GM23338 (cell line): ENCODE measurements around the gene ZBTB25. TPM values are rescaled to one million over a fixed set of nuclear protein-coding genes. Genes with fewer than 3 reads are reported as not detected.

Experiments used
- ATAC-seq: fragments of 200-7000 bp; cut with Tn5 transposase; 3 replicates; pipeline ENCODE4 v1.9.1; 2020
- DNase-seq: peaks from one replicate; pipeline ENCODE4 v3.0.0-alpha.2; 2015; ENCODE audit warnings: low spot score
- H2AFZ ChIP-seq: fragments of 200-600 bp; sonication (generic); 2 replicates; pipeline ENCODE4 v1.8.0; 2016; ENCODE audit warnings: antibody characterized with exemption, mild to moderate bottlenecking, moderate library complexity
- H3F3A ChIP-seq: fragments of 200-600 bp; sonication (generic); replicated peaks from 2 replicates; pipeline ENCODE4 v1.8.0; 2017; ENCODE audit warnings: antibody characterized with exemption, mixed run types, low read depth
- H3K27ac ChIP-seq: fragments of 200-600 bp; sonication (generic); 2 replicates; pipeline ENCODE4 v1.6.1; 2016; ENCODE audit warnings: low read depth
- H3K27me3 ChIP-seq: fragments of 200-600 bp; sonication (generic); 2 replicates; pipeline ENCODE4 v1.8.0; 2016; ENCODE audit warnings: mild to moderate bottlenecking, mixed run types, moderate library complexity; ENCODE audit not compliant: insufficient read depth
- H3K36me3 ChIP-seq: fragments of 200-600 bp; sonication (generic); 2 replicates; pipeline ENCODE4 v1.8.0; 2016; ENCODE audit warnings: mild to moderate bottlenecking; ENCODE audit not compliant: insufficient read depth
- H3K4me1 ChIP-seq: fragments of 200-600 bp; sonication (generic); 2 replicates; pipeline ENCODE4 v1.8.0; 2016; ENCODE audit warnings: mild to moderate bottlenecking, moderate library complexity; ENCODE audit not compliant: insufficient read depth
- H3K4me2 ChIP-seq: fragments of 200-600 bp; sonication (generic); 2 replicates; pipeline ENCODE4 v1.7.1; 2017; ENCODE audit warnings: mixed run types
- H3K4me3 ChIP-seq: fragments of 200-600 bp; sonication (generic); 2 replicates; pipeline ENCODE4 v1.6.1; 2016; ENCODE audit warnings: mixed run types
- H3K79me2 ChIP-seq: fragments of 200-600 bp; sonication (generic); replicated peaks from 2 replicates; pipeline ENCODE4 v1.8.0; 2017; ENCODE audit warnings: mild to moderate bottlenecking; ENCODE audit not compliant: insufficient read depth
- H3K9me2 ChIP-seq: fragments of 200-600 bp; sonication (generic); 2 replicates; pipeline ENCODE4 v1.8.0; 2017; ENCODE audit not compliant: insufficient read depth
- H4K20me1 ChIP-seq: fragments of 200-600 bp; sonication (generic); replicated peaks from 2 replicates; pipeline ENCODE4 v1.8.0; 2017; ENCODE audit warnings: mild to moderate bottlenecking; ENCODE audit not compliant: insufficient read depth
- H3K27ac Mint-ChIP-seq: 2 replicates; pipeline ENCODE4 v1.8.0; 2020; ENCODE audit warnings: inconsistent platforms, mild to moderate bottlenecking, moderate library complexity, mixed read lengths
- H3K27me3 Mint-ChIP-seq: 3 replicates; pipeline ENCODE4 v1.8.0; 2022; ENCODE audit warnings: low read depth, mild to moderate bottlenecking, moderate library complexity, mixed read lengths, inconsistent platforms; ENCODE audit not compliant: insufficient read depth, poor library complexity
- H3K36me3 Mint-ChIP-seq: 3 replicates; pipeline ENCODE4 v1.8.0; 2021; ENCODE audit warnings: low read depth, mild to moderate bottlenecking, inconsistent platforms, moderate library complexity, mixed read lengths
- H3K4me1 Mint-ChIP-seq: 3 replicates; pipeline ENCODE4 v1.8.0; 2020; ENCODE audit warnings: mild to moderate bottlenecking, inconsistent platforms, mixed read lengths
- H3K4me3 Mint-ChIP-seq: 3 replicates; pipeline ENCODE4 v1.8.0; 2021; ENCODE audit warnings: moderate library complexity, mild to moderate bottlenecking, inconsistent platforms, mixed read lengths
- H3K9me3 Mint-ChIP-seq: 3 replicates; pipeline ENCODE4 v1.8.0; 2020; ENCODE audit warnings: moderate library complexity, mild to moderate bottlenecking, inconsistent platforms, mixed read lengths
- CREB1 ChIP-seq: fragments of 250-450 bp; sonication (Bioruptor Pico); IDR thresholded peaks from 2 replicates; pipeline ENCODE4 v1.5.0; 2020; ENCODE audit warnings: low read depth, mild to moderate bottlenecking, moderate library complexity
- EZH2 ChIP-seq: fragments of 200-600 bp; sonication (generic); IDR thresholded peaks from one replicate; pipeline ENCODE4 v1.8.0; 2017; ENCODE audit warnings: antibody characterized with exemption, mild to moderate bottlenecking, low read depth; ENCODE audit not compliant: unreplicated experiment
- EZH2phosphoT487 ChIP-seq: fragments of 200-600 bp; sonication (generic); IDR thresholded peaks from one replicate; pipeline ENCODE4 v1.8.1; 2018; ENCODE audit warnings: antibody characterized with exemption; ENCODE audit not compliant: unreplicated experiment
- JUNB ChIP-seq: IDR thresholded peaks from one replicate; pipeline ENCODE4 v1.6.1; 2016; ENCODE audit warnings: antibody characterized with exemption; ENCODE audit not compliant: unreplicated experiment
- NANOG ChIP-seq: IDR thresholded peaks from 2 replicates; pipeline ENCODE4 v1.6.1; 2016; ENCODE audit warnings: antibody characterized with exemption, borderline replicate concordance
- POLR2AphosphoS5 ChIP-seq: IDR thresholded peaks from 2 replicates; pipeline ENCODE4 v1.6.1; 2016; ENCODE audit warnings: antibody characterized with exemption, low read depth
- STAT1 ChIP-seq: IDR thresholded peaks from one replicate; pipeline ENCODE4 v1.6.1; 2016; ENCODE audit warnings: antibody characterized with exemption; ENCODE audit not compliant: unreplicated experiment
- ZNF114 ChIP-seq: fragments of 250-450 bp; sonication (Bioruptor Pico); IDR thresholded peaks from 2 replicates; pipeline ENCODE4 v1.5.0; 2020; ENCODE audit warnings: mild to moderate bottlenecking, moderate library complexity
- ZNF331 ChIP-seq: fragments of 250-450 bp; sonication (Bioruptor Pico); IDR thresholded peaks from 2 replicates; pipeline ENCODE4 v1.5.0; 2020; ENCODE audit warnings: low read depth, mild to moderate bottlenecking, moderate library complexity
- polyA plus RNA-seq: library from polyadenylated mRNA; unstranded; fragments of >200 nt; fragmentation: Nextera tagmentation; extraction: Ambion mirVana; gene quantifications from 2 replicates; pipeline ENCODE4 v1.2.1, GENCODE V29; 2016
- total RNA-seq: library from RNA; depleted of rRNA; stranded (reverse); fragments of >200 nt; shearing (Covaris generic); gene quantifications from 2 replicates; pipeline ENCODE4 v1.2.3, GENCODE V29; 2014
- TF ChIP-seq, protein P1 (sequence below), 2 experiments: fragments of 200-600 bp in 1 of 2; sonication (generic) in 1 of 2; conservative IDR thresholded peaks; 2 replicates each; pipeline versions ENCODE4 v1.5.1 to v1.6.1; 2016 to 2017; ENCODE audit warnings: antibody characterized with exemption in 2 of 2, low read depth in 2 of 2, mild to moderate bottlenecking in 2 of 2, moderate library complexity in 1 of 2
- TF ChIP-seq, protein P2 (sequence below): IDR thresholded peaks from one replicate; pipeline ENCODE4 v1.6.1; 2018; ENCODE audit warnings: antibody characterized with exemption; ENCODE audit not compliant: unreplicated experiment
- TF ChIP-seq, protein P3 (sequence below): fragments of 250-450 bp; sonication (Bioruptor Pico); IDR thresholded peaks from 2 replicates; pipeline ENCODE4 v1.5.0; 2020; ENCODE audit warnings: mild to moderate bottlenecking, moderate library complexity
- TF ChIP-seq, protein P4 (sequence below): IDR thresholded peaks from 2 replicates; pipeline ENCODE4 v1.6.1; 2016; ENCODE audit warnings: antibody characterized with exemption

The ZBTB25 gene
- total and polyA plus RNA-seq, 2 experiments from 2014 or later = 5.8 to 8.0 TPM

DNA sequence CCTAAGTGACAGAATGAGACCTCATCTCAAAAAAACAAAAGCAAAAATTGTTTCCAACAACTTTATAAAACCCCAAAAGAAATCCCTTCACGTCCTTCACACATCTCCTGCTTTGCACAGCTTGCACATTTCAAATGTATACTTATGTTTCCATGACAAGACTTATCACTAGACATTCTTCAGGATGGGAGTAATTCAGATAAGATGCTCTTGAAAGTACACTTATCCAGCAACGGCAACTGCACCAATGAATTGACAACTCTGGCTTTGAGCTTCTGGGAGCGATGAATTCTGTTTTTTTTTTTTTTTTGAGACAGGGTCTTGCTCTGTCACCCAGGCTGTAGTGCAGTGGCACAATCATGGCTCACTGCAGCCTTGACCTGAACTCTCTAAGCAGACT, 69.1 kb downstream of the ZBTB25 start (continued):
- no peak for TF ChIP-seq STAT1
- TF ChIP-seq NANOG = no peak
- no peak for TF ChIP-seq ZNF331 (CRISPR knock-in tag)
- no peak for TF ChIP-seq POLR2AphosphoS5
- no peak for TF ChIP-seq ZNF114 (CRISPR knock-in tag)
- TF ChIP-seq EZH2phosphoT487 = no peak

DNA sequence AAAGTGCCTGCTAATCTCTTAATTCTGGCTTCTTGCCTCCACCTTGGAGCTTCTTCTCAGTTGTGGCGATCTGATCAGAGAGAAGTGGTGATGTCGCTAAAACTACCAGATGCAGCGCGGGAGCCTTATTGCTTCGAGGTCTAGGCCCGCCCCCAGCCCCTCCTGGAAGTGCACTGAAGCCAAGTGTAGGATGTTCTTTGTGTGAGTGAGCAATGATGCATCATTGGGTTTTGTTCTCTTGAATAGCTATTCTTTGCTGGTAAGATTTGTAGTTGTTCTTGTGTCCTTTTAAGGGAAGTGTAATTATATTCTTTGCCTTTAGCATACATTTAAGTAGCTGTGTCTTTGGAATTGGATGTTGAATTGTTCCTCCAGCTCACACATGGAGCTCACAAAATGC, 79.7 kb downstream of the ZBTB25 start:
- H3K27me3 Mint-ChIP-seq = peaks cover 4% of the 10 kb centered on the region
- H3K36me3 ChIP-seq = peaks cover 74% of the 10 kb centered on the region
- DNase-seq = no peak
- peaks cover 29% of the 10 kb centered on the region for H3F3A ChIP-seq
- no peaks in the 10 kb centered on the region for H3K9me2 ChIP-seq
- no peaks in the 10 kb centered on the region for H3K4me1 Mint-ChIP-seq
- peaks cover 96% of the 10 kb centered on the region for H3K36me3 Mint-ChIP-seq
- peaks cover 17% of the 10 kb centered on the region for H4K20me1 ChIP-seq
- no peak overlapping the region for H3K27ac Mint-ChIP-seq
- TF ChIP-seq, protein P1, sequence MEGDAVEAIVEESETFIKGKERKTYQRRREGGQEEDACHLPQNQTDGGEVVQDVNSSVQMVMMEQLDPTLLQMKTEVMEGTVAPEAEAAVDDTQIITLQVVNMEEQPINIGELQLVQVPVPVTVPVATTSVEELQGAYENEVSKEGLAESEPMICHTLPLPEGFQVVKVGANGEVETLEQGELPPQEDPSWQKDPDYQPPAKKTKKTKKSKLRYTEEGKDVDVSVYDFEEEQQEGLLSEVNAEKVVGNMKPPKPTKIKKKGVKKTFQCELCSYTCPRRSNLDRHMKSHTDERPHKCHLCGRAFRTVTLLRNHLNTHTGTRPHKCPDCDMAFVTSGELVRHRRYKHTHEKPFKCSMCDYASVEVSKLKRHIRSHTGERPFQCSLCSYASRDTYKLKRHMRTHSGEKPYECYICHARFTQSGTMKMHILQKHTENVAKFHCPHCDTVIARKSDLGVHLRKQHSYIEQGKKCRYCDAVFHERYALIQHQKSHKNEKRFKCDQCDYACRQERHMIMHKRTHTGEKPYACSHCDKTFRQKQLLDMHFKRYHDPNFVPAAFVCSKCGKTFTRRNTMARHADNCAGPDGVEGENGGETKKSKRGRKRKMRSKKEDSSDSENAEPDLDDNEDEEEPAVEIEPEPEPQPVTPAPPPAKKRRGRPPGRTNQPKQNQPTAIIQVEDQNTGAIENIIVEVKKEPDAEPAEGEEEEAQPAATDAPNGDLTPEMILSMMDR (conservative IDR thresholded peaks at IDR 0.05; ENCODE audit: low read depth in 2 of 2) = no peak
- TF ChIP-seq CREB1 = no peak
- TF ChIP-seq, protein P2, sequence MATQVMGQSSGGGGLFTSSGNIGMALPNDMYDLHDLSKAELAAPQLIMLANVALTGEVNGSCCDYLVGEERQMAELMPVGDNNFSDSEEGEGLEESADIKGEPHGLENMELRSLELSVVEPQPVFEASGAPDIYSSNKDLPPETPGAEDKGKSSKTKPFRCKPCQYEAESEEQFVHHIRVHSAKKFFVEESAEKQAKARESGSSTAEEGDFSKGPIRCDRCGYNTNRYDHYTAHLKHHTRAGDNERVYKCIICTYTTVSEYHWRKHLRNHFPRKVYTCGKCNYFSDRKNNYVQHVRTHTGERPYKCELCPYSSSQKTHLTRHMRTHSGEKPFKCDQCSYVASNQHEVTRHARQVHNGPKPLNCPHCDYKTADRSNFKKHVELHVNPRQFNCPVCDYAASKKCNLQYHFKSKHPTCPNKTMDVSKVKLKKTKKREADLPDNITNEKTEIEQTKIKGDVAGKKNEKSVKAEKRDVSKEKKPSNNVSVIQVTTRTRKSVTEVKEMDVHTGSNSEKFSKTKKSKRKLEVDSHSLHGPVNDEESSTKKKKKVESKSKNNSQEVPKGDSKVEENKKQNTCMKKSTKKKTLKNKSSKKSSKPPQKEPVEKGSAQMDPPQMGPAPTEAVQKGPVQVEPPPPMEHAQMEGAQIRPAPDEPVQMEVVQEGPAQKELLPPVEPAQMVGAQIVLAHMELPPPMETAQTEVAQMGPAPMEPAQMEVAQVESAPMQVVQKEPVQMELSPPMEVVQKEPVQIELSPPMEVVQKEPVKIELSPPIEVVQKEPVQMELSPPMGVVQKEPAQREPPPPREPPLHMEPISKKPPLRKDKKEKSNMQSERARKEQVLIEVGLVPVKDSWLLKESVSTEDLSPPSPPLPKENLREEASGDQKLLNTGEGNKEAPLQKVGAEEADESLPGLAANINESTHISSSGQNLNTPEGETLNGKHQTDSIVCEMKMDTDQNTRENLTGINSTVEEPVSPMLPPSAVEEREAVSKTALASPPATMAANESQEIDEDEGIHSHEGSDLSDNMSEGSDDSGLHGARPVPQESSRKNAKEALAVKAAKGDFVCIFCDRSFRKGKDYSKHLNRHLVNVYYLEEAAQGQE = no peak
- no peak for TF ChIP-seq EZH2
- TF ChIP-seq STAT1 = no peak
- TF ChIP-seq, protein P3, sequence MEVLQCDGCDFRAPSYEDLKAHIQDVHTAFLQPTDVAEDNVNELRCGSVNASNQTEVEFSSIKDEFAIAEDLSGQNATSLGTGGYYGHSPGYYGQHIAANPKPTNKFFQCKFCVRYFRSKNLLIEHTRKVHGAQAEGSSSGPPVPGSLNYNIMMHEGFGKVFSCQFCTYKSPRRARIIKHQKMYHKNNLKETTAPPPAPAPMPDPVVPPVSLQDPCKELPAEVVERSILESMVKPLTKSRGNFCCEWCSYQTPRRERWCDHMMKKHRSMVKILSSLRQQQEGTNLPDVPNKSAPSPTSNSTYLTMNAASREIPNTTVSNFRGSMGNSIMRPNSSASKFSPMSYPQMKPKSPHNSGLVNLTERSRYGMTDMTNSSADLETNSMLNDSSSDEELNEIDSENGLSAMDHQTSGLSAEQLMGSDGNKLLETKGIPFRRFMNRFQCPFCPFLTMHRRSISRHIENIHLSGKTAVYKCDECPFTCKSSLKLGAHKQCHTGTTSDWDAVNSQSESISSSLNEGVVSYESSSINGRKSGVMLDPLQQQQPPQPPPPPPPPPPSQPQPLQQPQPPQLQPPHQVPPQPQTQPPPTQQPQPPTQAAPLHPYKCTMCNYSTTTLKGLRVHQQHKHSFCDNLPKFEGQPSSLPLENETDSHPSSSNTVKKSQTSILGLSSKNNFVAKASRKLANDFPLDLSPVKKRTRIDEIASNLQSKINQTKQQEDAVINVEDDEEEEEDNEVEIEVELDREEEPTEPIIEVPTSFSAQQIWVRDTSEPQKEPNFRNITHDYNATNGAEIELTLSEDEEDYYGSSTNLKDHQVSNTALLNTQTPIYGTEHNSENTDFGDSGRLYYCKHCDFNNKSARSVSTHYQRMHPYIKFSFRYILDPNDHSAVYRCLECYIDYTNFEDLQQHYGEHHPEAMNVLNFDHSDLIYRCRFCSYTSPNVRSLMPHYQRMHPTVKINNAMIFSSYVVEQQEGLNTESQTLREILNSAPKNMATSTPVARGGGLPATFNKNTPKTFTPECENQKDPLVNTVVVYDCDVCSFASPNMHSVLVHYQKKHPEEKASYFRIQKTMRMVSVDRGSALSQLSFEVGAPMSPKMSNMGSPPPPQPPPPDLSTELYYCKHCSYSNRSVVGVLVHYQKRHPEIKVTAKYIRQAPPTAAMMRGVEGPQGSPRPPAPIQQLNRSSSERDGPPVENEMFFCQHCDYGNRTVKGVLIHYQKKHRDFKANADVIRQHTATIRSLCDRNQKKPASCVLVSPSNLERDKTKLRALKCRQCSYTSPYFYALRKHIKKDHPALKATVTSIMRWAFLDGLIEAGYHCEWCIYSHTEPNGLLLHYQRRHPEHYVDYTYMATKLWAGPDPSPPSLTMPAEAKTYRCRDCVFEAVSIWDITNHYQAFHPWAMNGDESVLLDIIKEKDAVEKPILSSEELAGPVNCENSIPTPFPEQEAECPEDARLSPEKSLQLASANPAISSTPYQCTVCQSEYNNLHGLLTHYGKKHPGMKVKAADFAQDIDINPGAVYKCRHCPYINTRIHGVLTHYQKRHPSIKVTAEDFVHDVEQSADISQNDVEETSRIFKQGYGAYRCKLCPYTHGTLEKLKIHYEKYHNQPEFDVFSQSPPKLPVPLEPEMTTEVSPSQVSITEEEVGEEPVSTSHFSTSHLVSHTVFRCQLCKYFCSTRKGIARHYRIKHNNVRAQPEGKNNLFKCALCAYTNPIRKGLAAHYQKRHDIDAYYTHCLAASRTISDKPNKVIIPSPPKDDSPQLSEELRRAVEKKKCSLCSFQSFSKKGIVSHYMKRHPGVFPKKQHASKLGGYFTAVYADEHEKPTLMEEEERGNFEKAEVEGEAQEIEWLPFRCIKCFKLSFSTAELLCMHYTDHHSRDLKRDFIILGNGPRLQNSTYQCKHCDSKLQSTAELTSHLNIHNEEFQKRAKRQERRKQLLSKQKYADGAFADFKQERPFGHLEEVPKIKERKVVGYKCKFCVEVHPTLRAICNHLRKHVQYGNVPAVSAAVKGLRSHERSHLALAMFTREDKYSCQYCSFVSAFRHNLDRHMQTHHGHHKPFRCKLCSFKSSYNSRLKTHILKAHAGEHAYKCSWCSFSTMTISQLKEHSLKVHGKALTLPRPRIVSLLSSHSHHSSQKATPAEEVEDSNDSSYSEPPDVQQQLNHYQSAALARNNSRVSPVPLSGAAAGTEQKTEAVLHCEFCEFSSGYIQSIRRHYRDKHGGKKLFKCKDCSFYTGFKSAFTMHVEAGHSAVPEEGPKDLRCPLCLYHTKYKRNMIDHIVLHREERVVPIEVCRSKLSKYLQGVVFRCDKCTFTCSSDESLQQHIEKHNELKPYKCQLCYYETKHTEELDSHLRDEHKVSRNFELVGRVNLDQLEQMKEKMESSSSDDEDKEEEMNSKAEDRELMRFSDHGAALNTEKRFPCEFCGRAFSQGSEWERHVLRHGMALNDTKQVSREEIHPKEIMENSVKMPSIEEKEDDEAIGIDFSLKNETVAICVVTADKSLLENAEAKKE (CRISPR knock-in tag) = no peak
- no peak for TF ChIP-seq NANOG
- TF ChIP-seq JUNB = no peak
- TF ChIP-seq ZNF114 (CRISPR knock-in tag) = no peak
- TF ChIP-seq POLR2AphosphoS5 = no peak
- TF ChIP-seq, protein P4, sequence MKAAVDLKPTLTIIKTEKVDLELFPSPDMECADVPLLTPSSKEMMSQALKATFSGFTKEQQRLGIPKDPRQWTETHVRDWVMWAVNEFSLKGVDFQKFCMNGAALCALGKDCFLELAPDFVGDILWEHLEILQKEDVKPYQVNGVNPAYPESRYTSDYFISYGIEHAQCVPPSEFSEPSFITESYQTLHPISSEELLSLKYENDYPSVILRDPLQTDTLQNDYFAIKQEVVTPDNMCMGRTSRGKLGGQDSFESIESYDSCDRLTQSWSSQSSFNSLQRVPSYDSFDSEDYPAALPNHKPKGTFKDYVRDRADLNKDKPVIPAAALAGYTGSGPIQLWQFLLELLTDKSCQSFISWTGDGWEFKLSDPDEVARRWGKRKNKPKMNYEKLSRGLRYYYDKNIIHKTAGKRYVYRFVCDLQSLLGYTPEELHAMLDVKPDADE = no peak
- TF ChIP-seq ZNF331 (CRISPR knock-in tag) = no peak
- no peak overlapping the region for H3K4me2 ChIP-seq
- no peak overlapping the region for H3K4me3 ChIP-seq
- no peaks in the 10 kb centered on the region for H3K9me3 Mint-ChIP-seq
- H3K27ac ChIP-seq = no peak overlapping the region
- H3K27me3 ChIP-seq = no peaks in the 10 kb centered on the region
- H3K79me2 ChIP-seq = peaks cover 8% of the 10 kb centered on the region; the same call in 1 of the 2 replicates
- no peak overlapping the region for H2AFZ ChIP-seq
- H3K4me1 ChIP-seq = no peaks in the 10 kb centered on the region
- H3K4me3 Mint-ChIP-seq = no peak overlapping the region
- no peak for ATAC-seq
